ENCODE measurements around the gene GHDC. TPM values are rescaled to one million over a fixed set of nuclear protein-coding genes. Genes with fewer than 3 reads are reported as not detected.

The GHDC gene
- total RNA-seq, 1 experiment from 2014 or later = 7.5 TPM

DNA sequence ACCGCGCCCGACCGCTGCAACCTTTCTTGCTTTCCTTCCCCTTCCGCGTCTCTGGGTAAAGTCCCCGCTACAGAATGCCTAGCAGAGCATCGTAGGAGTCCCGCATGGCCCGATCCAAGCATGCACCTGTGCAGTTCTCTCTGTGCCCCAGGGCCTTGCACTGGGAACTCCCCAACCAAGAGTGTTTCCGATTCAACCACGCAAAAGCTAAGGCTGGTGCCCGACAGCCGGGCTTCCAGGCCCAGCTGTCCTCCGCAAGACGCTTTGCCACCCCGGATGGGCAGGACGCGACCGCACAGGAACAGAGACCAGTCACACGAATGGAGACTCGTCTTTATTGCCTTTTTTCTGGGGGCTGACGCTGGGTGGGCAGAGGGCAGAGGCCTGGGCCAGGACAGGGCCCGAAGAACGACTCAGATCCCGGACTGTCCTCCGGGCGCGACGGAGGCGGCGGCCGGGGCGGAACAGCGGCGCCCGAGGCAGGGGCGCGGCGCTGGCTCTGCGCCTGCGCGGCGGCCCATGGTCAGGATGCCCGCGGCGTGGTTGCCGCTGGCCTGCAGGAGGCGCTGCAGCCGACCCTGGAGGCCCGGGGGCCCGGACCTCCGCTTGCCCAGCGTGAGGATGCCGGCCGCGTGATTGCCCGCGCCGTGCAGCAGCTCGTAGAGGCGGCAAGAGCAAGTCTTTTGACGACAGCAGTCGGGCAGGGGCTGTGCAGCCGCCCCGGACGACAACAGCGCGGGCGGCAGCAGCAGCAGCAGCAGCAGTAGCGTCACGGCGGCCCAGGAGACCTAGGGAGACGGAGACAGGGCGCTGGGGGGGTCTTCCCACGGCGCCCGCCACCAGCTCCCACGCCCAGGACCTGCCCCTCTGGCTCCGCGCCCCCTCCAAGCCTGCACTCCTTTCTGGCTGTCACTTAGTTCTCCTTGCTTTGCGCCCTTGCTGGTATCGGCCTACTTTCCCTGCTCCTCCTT, 10.3 kb downstream of the GHDC start (continued):
- TF ChIP-seq OVOL2 (CRISPR knock-in tag; IDR thresholded peaks at IDR 0.05; ENCODE audit: borderline replicate concordance) (no peak), CBFB (CRISPR knock-in tag; IDR thresholded peaks at IDR 0.05; ENCODE audit: low read depth) (0 out of 2 replicates have a peak, but pooled peaks have one; percentile 87), KAT7 (CRISPR knock-in tag; IDR thresholded peaks at IDR 0.05; ENCODE audit: borderline replicate concordance) (peak; percentile 96), NFYB (CRISPR knock-in tag; conservative IDR thresholded peaks at IDR 0.05; ENCODE audit: low read depth) (no peak; the same call in 1 of the 2 replicates), ZNF121 (CRISPR knock-in tag; IDR thresholded peaks at IDR 0.05) (peak; percentile 31; the same call in 1 of the 2 replicates), MYBL2 (CRISPR knock-in tag; IDR thresholded peaks at IDR 0.05) (peak; percentile 83; the same call in 1 of the 2 replicates), ZNF232 (CRISPR knock-in tag; IDR thresholded peaks at IDR 0.05) (peak; percentile 84; the same call in 1 of the 2 replicates), ZMAT4 (CRISPR knock-in tag; IDR thresholded peaks at IDR 0.05) (no peak), ZNF425 (CRISPR knock-in tag; conservative IDR thresholded peaks at IDR 0.05) (no peak), ZNF317 (CRISPR knock-in tag; IDR thresholded peaks at IDR 0.05; ENCODE audit: borderline replicate concordance, low read depth) (peak; percentile 71; the same call in 1 of the 2 replicates), TCF7 (CRISPR knock-in tag; IDR thresholded peaks at IDR 0.05; ENCODE audit: low read depth) (peak; percentile 91; the same call in 1 of the 2 replicates), TP53 (CRISPR knock-in tag; IDR thresholded peaks at IDR 0.05) (peak; percentile 97), ZSCAN18 (CRISPR knock-in tag; IDR thresholded peaks at IDR 0.05) (no peak), ZBTB43 (CRISPR knock-in tag; IDR thresholded peaks at IDR 0.05) (peak; percentile 95), ZNF396 (CRISPR knock-in tag; IDR thresholded peaks at IDR 0.05; ENCODE audit: borderline replicate concordance) (no peak), MAX (CRISPR knock-in tag; IDR thresholded peaks at IDR 0.05) (peak; percentile 99), RELA (CRISPR knock-in tag; IDR thresholded peaks at IDR 0.05; ENCODE audit: borderline replicate concordance) (peak; percentile 97), GABPB1 (CRISPR knock-in tag; IDR thresholded peaks at IDR 0.05) (peak; percentile 38), SOX15 (CRISPR knock-in tag; IDR thresholded peaks at IDR 0.05) (no peak), PRRX2 (CRISPR knock-in tag; IDR thresholded peaks at IDR 0.05) (no peak), CTCF (IDR thresholded peaks at IDR 0.05) (peak; percentile 81), ESRRA (CRISPR knock-in tag; IDR thresholded peaks at IDR 0.05; ENCODE audit: borderline replicate concordance) (peak; percentile 96)
- TF ChIP-seq, protein P1, sequence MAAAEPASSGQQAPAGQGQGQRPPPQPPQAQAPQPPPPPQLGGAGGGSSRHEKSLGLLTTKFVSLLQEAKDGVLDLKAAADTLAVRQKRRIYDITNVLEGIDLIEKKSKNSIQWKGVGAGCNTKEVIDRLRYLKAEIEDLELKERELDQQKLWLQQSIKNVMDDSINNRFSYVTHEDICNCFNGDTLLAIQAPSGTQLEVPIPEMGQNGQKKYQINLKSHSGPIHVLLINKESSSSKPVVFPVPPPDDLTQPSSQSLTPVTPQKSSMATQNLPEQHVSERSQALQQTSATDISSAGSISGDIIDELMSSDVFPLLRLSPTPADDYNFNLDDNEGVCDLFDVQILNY (CRISPR knock-in tag; IDR thresholded peaks at IDR 0.05) = peak; percentile 92
- TF ChIP-seq, protein P2, sequence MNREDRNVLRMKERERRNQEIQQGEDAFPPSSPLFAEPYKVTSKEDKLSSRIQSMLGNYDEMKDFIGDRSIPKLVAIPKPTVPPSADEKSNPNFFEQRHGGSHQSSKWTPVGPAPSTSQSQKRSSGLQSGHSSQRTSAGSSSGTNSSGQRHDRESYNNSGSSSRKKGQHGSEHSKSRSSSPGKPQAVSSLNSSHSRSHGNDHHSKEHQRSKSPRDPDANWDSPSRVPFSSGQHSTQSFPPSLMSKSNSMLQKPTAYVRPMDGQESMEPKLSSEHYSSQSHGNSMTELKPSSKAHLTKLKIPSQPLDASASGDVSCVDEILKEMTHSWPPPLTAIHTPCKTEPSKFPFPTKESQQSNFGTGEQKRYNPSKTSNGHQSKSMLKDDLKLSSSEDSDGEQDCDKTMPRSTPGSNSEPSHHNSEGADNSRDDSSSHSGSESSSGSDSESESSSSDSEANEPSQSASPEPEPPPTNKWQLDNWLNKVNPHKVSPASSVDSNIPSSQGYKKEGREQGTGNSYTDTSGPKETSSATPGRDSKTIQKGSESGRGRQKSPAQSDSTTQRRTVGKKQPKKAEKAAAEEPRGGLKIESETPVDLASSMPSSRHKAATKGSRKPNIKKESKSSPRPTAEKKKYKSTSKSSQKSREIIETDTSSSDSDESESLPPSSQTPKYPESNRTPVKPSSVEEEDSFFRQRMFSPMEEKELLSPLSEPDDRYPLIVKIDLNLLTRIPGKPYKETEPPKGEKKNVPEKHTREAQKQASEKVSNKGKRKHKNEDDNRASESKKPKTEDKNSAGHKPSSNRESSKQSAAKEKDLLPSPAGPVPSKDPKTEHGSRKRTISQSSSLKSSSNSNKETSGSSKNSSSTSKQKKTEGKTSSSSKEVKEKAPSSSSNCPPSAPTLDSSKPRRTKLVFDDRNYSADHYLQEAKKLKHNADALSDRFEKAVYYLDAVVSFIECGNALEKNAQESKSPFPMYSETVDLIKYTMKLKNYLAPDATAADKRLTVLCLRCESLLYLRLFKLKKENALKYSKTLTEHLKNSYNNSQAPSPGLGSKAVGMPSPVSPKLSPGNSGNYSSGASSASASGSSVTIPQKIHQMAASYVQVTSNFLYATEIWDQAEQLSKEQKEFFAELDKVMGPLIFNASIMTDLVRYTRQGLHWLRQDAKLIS (CRISPR knock-in tag; IDR thresholded peaks at IDR 0.05; ENCODE audit: borderline replicate concordance) = peak; percentile 26; the same call in 1 of the 2 replicates

Data from WTC11 (cell line).